GM18508 (cell line): Measurements from ENCODE around the gene ATP10A.
"Not testable (repeated sequence)": the region's sequence is repeated elsewhere in the genome, so short reads cannot be mapped to it uniquely, and the experiment has no call there.

Experiments
- ATAC-seq: cut with Tn5 transposase; IDR thresholded peaks from one replicate; pipeline ENCODE4 v1.9.1; 2021; ENCODE audit warnings: moderate number of reproducible peaks; ENCODE audit not compliant: insufficient read depth, unreplicated experiment

Gene ATP10A

GRCh38 chr15:25780479-25781255, 82.5 kb downstream of the ATP10A start:
- no peak for ATAC-seq

GRCh38 chr15:25778161-25778560, 85.0 kb downstream of the ATP10A start:
- ATAC-seq = no peak

GRCh38 chr15:25777037-25777436, 86.1 kb downstream of the ATP10A start:
- ATAC-seq = no peak

- ATAC-seq = no peak
Measured at GRCh38 chr15:25776071-25776746, 86.9 kb downstream of the ATP10A start.

- ATAC-seq = no peak
Measured at GRCh38 chr15:25775317-25775912, 87.7 kb downstream of the ATP10A start.

GRCh38 chr15:25774871-25775270, 88.3 kb downstream of the ATP10A start:
- ATAC-seq = no peak

GRCh38 chr15:25773248-25773647, 89.9 kb downstream of the ATP10A start:
- ATAC-seq = no peak

- ATAC-seq = no peak
Measured at GRCh38 chr15:25772500-25772899, 90.6 kb downstream of the ATP10A start.

- not testable (repeated sequence) for ATAC-seq
Measured at GRCh38 chr15:25771736-25772135, 91.4 kb downstream of the ATP10A start.

GRCh38 chr15:25771338-25771706, 91.8 kb downstream of the ATP10A start:
- no peak for ATAC-seq

GRCh38 chr15:25770618-25771337, 92.3 kb downstream of the ATP10A start:
- ATAC-seq = no peak

- no peak for ATAC-seq
Measured at GRCh38 chr15:25770031-25770430, 93.1 kb downstream of the ATP10A start.

- no peak for ATAC-seq
Measured at GRCh38 chr15:25768271-25768670, 94.9 kb downstream of the ATP10A start.

GRCh38 chr15:25767356-25768151, 95.6 kb downstream of the ATP10A start:
- ATAC-seq = no peak

- ATAC-seq = no peak
Measured at GRCh38 chr15:25766417-25766816, 96.7 kb downstream of the ATP10A start.

- no peak for ATAC-seq
Measured at GRCh38 chr15:25764980-25765735, 98.0 kb downstream of the ATP10A start.

GRCh38 chr15:25763954-25764353, 99.2 kb downstream of the ATP10A start:
- ATAC-seq = no peak

GRCh38 chr15:25763331-25763751, 99.8 kb downstream of the ATP10A start:
- no peak for ATAC-seq

GRCh38 chr15:25761971-25762662, 101.0 kb downstream of the ATP10A start:
- no peak for ATAC-seq
